Measurements from ENCODE around the gene PBX1.

PBX1 gene

DNA sequence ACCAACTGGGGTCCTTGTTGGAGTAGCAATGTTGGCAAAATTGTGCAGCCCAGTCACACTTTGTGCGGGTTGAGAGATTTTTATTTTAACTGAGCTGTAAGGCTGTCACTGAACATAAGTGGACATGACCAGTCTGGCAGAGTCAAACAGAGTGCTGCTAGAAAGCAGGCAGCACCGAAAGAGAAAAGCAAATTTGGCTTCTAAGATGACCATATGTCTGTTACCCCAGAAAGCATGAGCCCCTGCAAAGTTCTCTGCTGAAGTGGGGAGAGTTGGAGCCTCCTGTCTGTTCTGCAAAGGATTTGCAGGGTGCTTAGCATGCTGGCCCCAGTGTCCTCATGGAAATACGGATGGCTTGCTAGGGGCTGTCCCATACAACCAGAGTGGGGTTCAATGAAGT lies 220.4 kb downstream of the PBX1 start:
- no peak for DNase-seq (ENCODE audit: low read depth in 2 of 2)

DNA sequence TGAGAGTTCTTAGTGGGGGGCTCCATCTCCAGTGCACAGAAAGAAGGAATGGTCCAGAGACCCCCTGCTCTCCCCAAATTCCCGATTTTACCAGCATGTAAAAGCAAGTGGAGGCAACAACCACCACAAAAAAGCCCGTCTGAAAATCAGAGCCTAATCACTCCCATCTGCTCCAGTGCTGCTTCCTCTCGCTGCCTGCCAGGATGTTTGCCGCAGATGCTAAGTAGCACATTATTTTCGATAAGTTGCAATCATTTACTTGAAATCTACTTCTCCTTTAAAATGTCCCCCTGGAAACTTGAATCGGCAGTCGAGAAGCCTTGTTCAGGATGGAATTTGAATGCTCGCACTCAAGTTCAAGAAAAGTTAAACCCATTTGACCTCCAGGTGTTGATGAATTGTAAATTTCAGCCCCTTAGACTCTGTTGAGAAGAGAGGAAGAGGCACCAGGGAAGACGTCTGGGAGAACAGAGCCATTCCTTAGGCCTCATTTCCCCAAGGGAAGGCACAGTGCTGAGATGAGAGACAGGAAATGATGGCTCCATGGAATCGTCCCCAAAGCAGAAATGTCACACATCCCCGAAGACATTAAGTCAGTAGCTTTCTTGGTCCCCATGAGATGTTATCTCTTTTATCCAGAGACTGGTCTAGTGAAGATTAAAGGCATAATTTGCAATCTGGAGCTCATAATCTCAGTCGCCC lies 221.3 kb downstream of the PBX1 start:
- DNase-seq (ENCODE audit: low read depth in 2 of 2), result no peak

DNA sequence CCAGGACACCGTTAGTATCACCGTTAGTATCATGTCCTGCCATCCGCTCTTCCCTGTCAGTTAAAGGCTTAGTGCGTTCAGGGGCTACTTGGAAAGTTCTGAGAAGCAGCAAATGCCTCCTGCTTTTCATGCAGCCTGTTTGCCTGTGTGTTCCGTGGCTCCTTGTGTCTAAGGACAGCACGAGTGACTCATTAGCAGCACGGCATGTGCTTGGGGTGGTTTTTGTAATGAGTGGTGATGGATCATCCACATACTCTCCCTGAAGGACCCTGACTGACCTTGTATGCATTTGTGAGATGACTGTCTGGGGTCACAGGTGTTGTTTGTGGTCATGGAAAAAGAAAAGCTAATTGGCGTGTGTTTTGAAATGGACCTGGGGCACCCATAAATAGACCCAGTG lies 221.9 kb downstream of the PBX1 start:
- DNase-seq (ENCODE audit: low read depth in 2 of 2), result no peak

DNA sequence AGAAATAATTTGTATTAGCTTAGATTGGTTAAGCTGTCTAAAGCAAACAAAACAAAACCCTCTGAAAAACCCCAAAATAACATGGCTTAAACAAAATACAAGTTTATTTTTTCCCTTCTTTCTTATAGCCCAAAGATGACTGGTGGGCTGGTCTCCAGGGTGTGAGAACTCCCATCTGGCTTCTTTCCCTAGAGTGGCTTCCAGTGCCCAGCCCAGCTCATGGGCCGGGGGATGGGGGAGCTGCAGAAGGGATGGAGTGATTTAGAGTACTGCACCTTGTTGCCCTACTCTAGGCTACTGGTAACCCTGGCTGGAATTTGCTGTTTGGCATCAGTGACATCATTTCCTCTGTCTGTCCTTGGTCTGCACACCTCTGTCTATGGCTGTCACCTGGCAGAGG lies 223.0 kb downstream of the PBX1 start:
- DNase-seq (ENCODE audit: low read depth in 2 of 2), result no peak

DNA sequence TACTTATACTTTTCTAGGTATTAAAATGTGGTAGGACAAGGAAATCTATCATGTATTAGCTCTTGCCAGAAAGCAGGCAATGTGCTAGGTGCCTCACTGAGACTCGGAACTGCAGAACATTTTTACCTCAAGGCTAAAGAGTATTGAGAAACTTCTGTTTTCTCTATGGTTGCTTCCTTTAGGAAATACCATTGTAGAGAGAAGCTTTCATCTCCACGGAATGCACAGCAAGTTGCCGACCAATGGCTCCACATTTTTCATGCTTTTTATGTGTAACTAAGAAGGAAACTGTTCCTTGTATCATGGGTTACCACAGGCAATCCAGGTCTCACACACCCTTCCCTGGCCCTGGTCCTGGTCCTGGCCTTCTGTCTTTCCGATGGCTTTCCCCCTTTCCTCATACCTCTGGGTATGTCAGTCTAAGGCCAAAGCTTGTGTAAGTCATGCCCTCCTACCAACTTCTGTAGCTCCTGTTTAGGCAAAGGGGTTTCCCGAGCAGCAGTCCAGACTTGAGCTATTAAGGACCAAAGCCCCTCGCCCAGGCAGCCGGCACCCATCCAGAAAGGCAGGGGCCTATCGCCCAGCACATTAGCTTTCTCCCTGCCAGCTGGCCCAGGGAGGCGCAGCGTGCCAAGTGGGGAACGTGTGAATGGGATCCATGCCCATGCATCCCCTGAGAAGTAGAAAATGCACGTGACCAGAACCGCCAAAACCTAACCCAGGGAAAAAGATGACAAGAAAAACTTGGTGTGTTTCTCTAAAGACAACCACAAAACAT lies 225.0 kb downstream of the PBX1 start:
- no peak for DNase-seq (ENCODE audit: low read depth in 2 of 2)

DNA sequence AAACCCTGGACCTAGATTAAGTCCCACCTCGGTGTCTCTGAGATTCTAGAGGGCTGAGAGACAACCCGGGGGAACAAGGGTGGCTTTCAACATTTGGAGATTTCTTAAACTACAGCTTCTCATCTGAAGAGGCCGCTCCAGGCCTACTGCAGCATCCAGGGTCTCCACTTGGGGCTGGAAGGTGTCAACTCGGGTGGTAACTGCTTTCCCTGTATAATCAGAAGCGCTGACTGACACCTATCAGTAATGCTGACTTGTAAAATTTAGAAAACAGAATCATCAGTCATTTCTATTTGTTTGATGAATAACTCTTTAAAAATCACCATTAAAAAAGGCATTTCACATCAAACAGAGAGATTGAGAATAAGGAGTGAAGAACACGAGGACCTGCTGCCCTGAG lies 226.0 kb downstream of the PBX1 start:
- no peak for DNase-seq (ENCODE audit: low read depth in 2 of 2)

DNA sequence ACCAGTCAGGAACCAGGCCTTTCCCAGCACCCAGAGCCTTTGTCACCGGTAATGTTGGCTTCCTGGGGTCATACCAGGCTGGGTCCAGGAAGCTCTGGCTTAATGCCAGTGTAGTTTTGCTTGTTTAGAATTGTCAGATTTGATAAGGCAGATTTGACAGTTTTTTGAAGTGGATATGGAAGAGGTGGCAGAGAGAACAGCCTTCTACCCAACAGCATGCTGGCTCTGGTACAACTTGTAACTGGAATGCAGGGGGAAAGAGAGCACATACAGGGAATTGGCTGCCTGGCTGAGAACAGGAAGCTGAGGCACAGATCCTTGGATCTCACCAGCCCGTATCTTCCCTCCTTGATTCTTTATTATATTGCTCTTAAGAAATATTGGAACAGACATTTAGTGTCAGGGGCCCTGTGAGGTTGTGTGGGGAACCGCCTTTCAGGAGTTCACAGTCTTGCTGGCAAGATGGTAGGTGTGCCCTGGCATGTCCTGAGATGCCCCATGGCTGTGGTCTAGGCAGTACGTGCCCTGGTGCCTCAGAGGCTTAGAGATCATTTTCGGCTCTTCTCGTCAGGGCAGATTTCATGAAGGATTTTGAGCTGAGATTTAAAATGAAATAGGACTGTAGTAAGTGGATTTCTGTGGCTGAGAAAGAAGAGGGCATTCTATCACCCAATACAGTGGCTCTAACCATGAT lies 227.0 kb downstream of the PBX1 start:
- DNase-seq (ENCODE audit: low read depth in 2 of 2), result no peak

DNA sequence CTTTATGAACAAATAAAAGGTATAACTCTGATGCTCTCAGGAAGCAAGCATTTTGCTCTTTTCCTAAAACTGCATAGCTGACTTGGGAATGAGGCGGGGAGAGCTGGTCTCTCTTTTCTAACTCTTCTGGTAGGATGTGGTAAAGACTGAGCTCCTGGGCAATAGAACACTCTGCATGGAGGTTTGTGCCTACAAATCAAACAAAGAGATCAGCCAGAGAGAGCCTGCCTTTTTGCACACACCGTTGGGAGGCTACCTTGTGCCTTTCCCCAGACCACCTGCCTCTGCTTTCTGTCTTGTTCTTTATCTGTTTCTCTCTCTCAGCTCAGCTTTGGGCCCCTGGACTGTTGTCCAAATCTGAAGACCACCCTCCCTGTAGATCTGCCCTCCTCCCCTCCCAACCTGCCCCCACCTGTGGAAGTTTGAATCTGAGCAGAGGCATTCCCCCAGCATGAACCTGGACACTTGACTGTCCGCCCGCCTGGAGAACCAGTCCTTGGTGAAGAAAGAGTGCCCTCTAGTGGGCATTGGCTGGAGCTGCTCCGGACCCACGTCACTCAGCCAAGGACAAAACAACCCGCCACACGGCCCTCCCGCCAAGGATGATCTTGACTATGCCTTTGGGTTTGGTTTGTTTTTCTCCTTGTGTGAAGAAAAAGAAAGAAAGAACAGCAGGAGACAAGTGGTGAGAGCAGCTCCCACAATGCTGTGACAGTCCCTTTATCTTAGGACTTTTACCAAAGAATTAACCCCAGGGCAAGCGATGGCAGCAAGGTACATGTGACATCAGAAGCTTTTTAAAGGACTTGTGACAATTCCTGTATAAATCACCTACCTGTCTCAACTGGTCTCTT lies 228.2 kb downstream of the PBX1 start:
- peak in 1 of 2 donors; percentile 25 for DNase-seq (ENCODE audit: low read depth in 2 of 2)

DNA sequence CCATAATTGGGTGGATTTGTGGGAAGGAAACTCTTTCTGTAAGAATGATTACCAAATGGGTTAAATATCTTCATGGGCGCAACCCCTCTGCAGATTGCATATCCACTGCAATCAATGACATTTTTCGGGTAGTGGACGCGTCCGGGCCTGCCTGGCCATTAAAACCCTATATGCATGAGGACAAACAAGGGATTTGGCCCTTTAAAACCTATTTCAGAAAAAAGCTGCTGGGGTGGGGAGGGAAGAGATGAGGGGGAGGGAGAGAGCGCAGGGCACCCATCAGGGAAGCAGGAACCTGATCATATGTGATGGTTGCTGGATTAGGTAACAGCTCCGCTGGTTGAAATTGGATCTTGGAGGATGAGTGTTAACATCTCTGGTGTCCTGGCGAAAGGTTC lies 228.8 kb downstream of the PBX1 start:
- no peak for DNase-seq (ENCODE audit: low read depth in 2 of 2)

DNA sequence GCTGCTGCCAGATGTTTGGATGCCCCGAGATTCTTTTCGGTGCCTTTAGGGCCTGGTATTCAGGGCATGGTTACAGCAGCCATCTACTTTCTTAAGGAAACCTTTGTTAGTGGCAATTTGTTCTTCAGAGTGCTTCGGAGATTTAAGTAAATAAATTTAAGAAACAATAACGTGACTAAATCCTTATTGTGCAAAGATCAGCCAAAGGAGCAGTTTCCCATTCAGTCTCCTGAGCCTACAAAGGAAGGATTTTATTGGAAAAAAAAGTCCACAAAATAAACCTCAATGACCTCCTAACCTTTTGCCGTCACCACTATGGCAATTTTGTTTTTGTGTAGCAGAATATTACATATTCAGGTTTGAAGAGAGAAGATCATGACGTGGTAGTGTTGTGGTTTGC lies 231.1 kb downstream of the PBX1 start:
- no peak for DNase-seq (ENCODE audit: low read depth in 2 of 2)

DNA sequence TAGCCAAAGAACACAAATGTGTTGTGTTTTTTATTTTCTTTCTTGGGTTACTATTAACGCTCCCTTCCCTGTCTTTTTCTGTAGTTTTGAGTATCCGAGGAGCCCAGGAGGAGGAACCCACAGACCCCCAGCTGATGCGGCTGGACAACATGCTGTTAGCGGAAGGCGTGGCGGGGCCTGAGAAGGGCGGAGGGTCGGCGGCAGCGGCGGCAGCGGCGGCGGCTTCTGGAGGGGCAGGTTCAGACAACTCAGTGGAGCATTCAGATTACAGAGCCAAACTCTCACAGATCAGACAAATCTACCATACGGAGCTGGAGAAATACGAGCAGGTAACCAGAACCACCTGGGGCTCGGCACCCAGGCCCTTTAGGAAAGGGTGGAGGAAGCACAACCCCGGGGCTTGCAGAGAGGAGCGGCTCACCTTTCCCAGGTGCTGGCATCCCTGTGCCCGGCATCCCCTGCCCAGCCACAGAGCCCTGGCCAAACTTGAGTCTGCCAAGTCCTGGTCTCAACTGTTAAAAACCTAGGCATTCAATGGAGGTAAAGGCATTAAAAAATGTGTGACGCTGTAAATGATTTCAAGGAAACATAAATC lies 233.5 kb downstream of the PBX1 start:
- no peak for DNase-seq (ENCODE audit: low read depth in 2 of 2)

DNA sequence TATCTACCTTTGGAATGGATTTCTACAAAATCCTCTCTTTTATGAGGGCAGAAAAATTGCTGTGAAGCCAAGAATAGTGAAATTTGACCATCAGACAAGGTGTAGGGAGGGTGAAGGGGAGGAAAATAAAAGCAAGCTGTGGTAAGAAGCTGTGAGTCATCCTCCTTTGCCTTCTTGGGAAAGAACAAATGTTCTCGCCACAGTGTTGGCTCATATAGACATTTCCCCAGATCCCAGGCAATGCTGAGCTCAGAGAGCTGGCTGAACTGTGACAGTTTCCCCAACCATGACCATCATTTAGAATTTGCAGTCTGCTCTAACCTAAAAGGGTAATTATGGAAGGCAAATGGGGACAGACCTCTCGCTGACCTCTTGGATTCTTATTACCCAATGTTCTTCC lies 235.4 kb downstream of the PBX1 start:
- DNase-seq (ENCODE audit: low read depth in 2 of 2), result no peak

DNA sequence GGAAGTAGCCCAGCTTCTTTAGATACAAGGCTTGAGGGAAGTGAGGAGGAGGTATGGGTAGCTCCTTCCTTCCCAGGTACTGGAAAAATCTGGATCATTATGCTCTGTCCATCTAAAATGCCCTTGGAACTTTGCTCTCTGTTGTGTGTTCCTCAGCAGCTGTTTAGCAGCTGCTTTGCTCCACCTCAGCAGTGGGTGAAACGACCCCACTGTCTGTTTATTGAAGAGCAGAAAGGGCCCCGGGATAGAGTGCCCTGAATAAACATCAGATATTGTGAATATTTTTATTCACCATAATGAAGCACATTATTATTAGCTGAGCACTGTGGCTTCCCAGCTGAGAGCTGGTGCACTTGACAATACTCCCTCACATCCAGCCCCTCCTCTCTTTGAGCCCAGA lies 237.9 kb downstream of the PBX1 start:
- no peak for DNase-seq (ENCODE audit: low read depth in 2 of 2)

DNA sequence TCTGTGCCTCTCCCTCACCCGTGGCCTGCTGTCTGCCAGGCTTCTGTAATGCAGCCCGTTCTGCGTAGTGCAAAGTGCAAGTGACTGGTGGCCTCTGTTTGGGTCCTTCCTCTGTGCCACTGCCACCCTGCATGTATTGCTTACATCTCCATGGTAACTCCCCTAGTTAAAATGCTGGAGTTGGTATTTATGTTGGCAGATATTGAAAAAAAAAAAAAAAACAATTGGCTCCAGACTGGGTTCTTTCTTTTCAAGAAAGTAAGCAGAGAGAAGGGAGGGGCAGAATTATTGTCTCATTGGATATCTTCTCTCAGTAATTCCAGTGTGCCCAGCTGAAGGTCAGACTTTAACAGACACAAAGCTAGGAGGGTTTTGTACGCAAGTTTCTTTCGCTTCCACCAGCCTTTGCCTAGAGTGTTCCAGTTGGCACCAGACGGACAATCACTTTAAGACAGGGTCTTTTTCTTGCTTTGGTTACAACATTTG lies 242.3 kb downstream of the PBX1 start:
- no peak for DNase-seq (ENCODE audit: low read depth in 2 of 2)

DNA sequence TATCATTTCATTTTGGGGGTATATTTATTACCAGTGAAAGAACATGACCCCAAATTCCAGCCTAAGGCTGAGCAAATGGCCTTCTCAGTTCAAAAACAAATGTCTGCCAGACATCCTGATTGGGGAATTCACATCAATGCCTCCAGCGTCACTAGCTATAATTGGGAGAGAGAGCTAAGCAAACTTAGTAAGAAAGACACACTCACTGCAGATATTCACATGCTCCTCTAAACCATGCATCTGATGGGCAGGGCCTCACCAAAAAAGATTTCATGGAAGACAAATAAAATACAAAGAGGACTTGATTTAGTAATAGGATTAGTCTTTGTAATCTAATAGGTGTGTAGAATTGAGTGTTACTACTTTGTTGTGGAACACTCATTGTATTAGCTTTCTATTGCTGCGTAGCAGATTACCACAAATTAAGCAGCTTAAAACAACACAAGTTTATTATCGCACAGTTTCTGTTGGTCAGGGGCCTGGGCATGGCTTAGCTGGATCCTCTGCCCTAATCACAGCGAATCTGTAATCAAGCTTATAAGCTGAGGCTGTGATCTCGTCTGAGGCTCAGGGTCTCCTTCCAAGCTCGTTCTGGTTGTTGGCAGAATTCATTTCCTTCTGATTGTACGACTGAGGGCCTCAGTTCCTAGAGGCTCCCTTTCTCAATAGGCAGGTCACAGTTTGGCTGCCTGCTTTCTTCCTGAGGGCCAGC lies 243.0 kb downstream of the PBX1 start:
- DNase-seq (ENCODE audit: low read depth in 2 of 2), result no peak

DNA sequence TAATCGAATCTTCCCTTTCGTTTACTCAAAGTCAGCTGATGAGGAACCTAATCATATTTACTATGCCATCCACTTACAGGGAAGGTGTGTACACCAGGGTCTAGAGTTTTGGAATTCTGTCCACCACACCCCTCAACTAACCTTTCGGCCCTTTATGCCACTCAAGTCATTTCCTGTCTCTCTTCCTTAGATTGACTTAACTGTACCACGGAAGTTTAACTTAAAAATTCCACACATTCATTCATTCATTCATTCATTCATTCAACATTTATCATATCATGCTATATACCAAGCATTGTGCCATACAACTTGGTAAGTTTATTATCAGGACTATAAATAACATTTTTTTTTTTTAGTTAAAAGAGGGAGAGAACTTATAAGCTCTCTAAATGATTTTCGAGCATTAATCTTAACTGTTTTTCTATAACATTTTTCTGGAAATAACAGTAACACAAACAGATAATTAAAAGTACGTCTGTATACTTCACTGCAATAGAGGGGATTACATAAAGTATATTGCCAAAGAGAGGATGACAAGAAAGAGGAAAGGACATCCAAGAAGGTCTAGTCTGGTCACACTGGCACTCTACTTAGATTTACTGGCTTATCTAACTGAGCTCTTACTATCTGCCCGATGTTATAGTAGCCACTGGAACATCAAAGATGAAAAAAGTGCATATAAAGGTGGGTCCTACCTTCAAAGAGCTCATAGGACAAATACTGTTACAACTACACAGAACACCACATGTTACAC lies 243.7 kb downstream of the PBX1 start:
- DNase-seq (ENCODE audit: low read depth in 2 of 2), result no peak

DNA sequence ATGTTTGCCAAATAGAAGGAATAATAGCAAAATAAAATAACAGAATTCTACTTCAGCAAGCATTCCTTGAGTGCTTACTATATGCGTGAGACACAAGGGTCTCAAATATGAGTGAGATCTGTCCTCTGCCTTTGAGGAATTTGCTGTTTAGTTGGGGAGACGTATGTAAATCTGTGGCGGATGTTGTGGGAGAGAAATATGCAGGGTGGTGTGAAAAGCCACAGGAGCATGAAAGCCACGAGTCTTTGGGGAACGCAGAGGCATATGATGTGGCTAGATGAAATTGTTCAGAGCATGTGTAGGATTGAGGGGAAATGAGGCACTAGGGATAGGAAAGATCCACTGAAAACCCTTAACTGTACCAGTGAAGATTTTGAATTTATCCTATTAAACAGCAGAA lies 244.4 kb downstream of the PBX1 start:
- DNase-seq (ENCODE audit: low read depth in 2 of 2), result no peak

DNA sequence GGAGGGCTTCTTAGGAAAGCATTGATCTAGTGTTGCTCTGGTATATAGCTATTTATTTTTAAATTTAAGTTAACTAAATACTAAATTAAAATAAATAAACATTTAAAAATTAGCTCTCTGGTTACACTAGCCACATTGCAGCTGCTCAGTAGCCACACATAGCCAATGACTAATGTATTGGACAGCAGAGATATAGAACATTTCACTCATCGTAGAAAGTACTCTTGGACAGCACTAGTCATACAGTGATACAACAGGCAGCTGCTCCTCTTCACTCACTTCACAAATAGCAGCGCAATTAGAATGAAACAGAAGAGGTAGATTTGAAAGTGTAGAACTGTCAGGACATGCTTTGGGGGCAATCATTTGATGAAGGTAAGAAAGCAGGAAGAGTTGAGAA lies 245.4 kb downstream of the PBX1 start:
- no peak for DNase-seq (ENCODE audit: low read depth in 2 of 2)

DNA sequence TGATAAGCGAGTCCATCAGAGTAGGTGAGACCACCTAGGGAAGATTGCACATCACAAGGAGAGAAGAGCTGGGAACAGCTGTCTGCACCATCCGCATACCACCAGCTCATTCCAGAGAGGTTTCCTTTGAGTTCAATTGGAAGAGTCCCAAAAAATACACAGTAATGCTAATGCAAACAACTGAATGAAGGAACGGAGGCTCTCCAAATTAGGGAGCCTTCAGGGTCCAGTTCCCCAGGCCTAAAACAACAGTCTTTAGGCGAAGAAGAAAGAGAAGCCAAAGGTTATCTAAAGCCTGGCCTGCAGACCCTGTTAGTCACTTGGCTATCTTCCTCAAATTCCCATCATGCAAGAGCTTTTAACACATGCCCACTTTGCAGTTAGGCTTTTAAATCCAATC lies 246.4 kb downstream of the PBX1 start:
- no peak for DNase-seq (ENCODE audit: low read depth in 2 of 2)

DNA sequence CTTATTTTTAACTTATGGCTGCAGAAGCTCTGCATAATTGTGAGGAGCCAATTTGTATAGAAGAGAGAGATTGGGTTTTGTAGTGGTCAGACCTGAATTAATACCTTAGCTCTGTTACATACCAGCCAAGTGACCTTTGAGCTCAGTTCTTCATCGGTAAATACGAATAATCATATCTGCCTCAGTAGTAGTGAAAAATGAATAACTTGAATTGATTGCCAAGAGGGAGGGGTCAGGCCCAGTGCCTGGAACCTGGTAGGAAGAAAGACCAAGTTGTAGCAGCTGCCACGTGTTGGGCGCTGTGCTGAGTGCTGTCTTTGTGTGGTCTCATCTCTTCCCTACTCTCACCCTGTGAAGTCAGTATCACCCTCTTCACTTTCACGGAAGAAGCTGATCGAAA lies 247.5 kb downstream of the PBX1 start:
- no peak for DNase-seq (ENCODE audit: low read depth in 2 of 2)
